ENCODE data around the gene HSD17B14.
"Not testable (repeated sequence)": the region's sequence is repeated elsewhere in the genome, so short reads cannot be mapped to it uniquely, and the experiment has no call there.

Gene HSD17B14

DNA sequence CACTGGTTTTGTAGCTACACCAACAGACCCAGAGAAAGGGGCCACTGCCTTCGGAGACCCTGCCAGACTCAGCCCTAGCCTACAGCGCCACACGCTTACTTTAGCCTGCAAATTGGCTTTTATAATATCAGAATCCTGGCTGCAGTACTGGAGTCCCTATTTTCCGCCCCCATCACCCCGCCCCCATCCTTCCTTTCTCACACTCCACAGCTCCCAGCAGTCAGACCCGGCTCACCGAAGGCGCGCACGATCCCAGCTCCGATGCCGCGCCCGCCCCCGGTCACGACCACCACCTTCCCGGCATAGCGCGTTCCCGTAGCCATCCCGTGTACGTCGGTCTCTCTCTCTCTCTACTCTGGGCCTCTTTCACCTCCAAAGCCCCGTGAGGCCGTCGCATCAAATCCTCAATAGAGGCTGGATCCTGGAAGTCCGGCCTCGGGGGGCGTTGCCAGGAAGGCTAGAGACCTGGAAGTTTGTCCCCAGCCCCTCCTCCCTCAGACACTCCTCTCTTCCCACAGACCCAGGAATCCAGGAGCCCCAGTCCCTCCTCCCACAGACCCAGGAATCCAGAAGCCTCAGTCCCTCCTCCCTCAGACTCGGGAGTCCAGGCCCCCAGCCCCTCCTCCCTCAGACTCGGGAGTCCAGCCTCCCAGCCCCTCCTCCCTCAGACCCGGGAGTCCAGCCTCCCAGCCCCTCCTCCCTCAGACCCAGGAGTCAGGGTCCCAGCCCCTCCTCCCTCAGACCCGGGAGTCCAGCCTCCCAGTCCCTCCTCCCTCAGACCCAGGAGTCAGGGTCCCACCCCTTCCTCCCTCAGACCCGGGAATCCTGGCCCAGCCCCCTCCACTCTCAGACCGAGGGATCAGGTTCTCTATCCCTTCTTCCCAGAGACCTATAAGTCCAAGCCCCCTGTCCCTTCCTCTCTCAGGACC lies at the start of gene HSD17B14:
Gene HSD17B14 (minus strand): TSS at position 403 of the 929 bp plus-strand sequence. CDS start 80 bp downstream, at position 323.
- no peak for DNase-seq

DNA sequence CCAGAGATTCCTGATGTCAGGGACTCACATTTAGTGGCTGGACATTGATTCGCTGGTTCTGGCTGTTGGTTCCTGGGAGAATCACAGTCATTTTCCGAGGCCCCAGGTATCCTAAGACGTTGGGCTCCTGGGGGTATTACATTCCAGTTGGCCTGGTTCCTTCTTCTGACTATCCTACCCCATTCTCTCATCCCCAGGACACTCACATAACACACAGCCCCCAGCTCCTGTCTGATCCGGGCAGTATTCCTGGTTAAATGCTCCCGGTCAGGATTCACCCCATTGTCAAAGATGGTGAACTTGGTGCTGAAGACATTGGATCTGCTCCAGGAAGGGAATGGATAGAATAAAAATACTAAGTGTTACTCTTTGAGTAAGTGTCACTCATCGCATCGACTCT lies 47.4 kb upstream of the HSD17B14 start:
- no peak for DNase-seq

DNA sequence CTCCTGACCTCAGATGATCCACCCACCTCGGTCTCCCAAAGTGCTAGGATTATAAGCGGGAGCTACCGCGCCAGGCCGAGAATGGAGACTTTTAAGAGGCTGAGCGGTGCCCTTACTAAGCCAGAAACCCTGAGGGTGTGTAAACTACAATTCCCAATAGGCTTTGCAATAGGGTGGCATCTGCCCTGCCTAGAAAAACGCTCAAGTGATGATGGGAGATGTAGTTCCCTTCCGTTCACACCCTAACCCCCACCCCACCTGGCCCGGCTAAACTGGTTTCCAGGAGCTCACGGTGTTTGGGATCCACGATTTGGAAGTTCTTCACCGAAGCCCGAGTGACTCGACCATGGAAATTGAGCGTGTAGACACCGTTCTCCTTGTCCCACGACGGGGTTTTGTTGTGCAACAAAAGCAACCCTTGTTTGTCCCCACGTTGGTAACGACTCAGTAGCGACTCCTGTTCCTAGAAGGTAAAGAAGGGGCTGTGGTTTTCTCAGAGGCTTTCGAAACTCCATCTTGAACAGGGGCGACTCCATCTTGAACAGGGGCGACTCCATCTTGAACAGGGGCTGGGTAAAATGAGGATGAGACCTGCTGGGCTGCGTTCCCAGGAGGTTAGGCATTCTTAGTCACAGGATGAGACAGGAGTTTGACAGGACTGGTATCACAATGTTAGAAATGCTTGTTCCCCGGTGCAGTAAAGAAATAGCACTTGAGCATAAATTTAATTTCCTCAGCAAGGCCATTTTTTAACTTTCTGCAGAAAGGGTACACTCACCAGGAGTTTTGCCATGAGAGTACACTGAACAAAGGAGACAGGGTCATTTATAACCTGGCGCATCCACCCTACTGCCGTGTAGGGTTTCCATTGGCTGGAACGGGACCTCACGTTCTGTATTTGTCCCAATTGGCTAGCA lies 45.7 kb upstream of the HSD17B14 start:
- peak; percentile 67 for DNase-seq

DNA sequence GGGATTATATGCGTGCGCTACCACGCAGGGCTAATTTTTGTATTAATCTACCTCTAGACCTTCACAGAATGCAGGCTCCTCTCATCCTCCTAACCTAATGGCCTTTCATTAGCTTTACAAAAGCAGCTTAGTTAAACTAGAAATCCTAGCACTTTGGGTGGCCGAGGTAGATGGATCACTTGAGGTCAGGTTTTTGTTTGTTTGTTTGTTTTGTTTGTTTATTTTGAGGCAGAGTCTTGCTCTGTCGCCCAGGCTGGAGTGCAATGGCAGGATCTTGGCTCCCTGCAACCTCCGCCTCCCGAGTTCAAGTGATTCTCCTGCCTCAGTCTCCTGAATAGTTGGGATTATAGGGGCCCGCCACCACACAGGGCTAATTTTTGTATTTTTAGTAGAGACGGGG lies 43.4 kb upstream of the HSD17B14 start:
- not testable (repeated sequence) for DNase-seq

DNA sequence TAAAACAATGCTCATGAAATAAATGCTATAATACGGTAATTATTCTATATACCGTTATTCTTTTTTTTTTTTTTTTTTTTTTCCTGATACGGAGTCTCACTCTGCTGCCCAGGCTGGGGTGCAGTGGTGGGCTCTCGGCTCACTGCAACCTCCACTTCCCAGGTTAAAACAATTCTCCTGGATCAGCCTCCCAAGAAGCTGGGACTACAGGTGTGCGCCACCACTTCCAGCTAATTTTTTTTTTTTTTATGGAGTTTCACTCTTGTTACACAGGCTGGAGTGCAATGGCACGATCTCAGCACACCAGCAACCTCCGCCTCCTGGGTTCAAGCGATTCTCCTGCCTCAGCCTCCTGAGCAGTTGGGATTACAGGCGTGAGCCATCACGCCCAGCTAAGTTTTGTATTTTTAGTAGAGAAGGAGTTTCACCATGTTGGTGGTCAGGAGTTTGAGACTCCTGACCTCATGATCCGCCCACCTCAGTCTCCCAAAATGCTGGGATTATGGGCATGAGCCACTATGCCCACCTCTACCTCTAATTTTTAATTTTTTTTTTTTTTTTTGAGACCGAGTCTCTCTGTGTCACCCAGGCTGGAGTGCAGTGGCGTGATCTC lies 42.8 kb upstream of the HSD17B14 start:
- no peak for DNase-seq

DNA sequence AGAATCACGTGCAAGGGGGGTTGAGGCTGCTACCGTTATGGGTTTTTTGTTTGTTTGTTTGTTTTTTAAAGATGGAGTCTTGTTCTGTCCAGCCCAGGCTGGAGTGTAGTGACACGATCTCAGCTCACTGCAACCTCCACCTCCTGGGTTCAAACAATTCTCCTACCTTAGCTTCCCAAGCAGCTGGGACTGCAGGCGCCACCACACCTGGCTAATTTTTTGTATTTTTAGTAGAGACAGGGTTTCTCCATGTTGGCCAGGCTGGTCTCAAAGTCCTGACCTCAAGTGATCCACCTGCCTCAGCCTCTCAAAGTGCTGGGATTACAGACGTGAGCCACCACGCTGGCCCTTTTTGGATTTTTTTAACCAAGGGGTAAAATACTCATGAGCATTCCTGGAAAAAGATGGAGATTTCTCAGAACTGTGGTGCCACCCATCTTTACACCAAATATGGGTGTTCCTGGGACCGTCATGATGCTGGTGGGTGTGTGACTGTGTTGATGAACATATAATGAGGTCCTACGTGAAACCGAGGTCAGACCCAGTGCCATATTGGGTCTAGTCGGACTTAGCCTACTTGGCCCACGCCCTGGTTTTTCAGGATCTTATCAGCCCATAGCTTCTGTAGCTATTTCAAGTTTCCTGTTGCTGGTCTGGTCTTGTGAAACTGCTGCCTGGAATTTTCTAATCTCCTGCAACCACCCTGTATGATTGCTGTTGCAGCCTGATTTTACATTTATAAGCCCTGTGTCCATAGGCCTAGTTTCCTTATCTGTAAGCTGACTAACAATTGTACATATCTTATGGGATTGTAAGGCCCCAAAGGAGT lies 42.1 kb upstream of the HSD17B14 start:
- DNase-seq = peak; percentile 99

DNA sequence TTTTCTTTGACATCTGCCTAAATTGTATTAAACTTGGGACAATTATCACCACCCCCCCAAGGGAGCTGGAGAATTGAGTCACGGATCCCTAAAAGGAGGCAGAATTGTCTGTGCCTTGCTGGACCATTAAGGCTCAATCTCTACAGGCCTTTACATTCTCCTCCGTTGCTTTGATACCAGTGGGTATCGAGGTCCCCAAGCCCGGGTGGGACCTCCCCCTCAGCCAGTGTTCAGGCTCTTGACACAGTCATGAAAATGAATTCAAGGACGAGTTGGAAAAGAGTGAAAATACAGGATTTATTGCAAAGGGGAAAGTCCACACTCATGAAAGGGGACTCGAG lies 41.5 kb upstream of the HSD17B14 start:
- DNase-seq = no peak

DNA sequence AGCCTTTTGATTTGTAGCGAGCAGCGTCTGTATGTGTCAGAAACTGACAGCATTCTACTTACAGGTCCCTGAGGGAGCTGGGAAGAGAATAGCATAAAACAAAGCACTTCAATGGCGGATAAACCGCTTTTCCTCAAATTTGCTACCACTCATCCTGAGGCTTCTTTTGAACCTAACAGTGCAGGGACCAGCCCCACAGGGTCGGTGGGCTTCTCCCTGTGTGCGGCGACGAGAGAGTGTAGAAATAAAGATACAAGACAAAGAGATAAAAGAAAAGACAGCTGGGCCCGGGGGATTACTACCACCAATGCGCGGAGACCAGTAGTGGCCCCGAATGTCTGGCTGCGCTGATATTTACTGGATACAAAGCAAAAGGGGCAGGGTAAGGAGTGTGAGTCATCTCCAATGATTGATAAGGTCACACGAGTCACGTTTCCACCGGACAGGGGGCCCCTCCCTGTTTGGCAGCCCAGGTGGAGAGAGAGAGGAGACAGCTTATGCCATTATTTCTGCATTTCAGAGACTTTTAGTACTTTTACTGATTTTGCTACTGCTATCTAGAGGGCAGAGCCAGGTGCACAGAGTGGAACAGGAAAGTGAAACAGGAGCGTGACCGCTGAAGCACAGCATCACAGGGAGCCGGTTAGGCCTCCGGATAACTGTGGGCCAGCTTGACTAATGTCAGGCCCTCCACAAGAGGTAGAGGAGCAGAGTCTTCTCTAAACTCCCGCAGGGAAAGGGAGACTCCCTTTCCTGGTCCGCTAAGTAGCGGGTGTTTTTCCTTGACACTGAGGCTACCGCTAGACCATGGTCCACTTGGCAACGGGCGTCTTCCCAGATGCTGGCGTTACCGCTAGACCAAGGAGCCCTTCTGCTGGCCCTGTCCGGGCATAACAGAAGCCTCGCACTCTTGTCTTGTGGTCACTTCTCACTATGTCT lies 40.0 kb upstream of the HSD17B14 start:
- peak; percentile 90 for DNase-seq

DNA sequence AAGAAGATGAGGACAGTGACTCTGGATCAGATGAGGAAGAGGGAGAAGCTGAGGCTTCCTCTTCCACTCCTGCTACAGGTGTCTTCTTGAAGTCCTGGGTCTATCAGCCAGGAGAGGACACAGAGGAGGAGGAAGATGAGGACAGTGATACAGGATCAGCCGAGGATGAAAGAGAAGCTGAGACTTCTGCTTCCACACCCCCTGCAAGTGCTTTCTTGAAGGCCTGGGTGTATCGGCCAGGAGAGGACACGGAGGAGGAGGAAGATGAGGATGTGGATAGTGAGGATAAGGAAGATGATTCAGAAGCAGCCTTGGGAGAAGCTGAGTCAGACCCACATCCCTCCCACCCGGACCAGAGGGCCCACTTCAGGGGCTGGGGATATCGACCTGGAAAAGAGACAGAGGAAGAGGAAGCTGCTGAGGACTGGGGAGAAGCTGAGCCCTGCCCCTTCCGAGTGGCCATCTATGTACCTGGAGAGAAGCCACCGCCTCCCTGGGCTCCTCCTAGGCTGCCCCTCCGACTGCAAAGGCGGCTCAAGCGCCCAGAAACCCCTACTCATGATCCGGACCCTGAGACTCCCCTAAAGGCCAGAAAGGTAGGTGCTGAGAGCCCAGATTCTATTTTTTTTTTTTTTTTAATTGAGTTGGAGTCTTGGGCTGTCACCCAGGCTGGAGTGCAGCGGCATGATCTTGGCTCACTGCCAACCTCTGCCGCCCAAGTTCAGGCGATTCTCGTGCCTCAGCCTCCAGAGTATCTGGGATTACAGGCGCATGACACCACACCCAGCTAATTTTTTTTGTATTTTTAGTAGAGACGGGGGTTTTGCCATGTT lies 38.2 kb upstream of the HSD17B14 start:
- DNase-seq = peak; percentile 33

DNA sequence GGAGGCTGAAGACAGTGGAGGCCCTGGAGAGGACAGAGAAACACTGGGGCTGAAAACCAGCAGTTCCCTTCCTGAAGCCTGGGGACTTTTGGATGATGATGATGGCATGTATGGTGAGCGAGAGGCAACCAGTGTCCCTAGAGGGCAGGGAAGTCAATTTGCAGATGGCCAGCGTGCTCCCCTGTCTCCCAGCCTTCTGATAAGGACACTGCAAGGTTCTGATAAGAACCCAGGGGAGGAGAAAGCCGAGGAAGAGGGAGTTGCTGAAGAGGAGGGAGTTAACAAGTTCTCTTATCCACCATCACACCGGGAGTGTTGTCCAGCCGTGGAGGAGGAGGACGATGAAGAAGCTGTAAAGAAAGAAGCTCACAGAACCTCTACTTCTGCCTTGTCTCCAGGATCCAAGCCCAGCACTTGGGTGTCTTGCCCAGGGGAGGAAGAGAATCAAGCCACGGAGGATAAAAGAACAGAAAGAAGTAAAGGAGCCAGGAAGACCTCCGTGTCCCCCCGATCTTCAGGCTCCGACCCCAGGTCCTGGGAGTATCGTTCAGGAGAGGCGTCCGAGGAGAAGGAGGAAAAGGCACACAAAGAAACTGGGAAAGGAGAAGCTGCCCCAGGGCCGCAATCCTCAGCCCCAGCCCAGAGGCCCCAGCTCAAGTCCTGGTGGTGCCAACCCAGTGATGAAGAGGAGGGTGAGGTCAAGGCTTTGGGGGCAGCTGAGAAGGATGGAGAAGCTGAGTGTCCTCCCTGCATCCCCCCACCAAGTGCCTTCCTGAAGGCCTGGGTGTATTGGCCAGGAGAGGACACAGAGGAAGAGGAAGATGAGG lies 37.4 kb upstream of the HSD17B14 start:
- peak; percentile 96 for DNase-seq

DNA sequence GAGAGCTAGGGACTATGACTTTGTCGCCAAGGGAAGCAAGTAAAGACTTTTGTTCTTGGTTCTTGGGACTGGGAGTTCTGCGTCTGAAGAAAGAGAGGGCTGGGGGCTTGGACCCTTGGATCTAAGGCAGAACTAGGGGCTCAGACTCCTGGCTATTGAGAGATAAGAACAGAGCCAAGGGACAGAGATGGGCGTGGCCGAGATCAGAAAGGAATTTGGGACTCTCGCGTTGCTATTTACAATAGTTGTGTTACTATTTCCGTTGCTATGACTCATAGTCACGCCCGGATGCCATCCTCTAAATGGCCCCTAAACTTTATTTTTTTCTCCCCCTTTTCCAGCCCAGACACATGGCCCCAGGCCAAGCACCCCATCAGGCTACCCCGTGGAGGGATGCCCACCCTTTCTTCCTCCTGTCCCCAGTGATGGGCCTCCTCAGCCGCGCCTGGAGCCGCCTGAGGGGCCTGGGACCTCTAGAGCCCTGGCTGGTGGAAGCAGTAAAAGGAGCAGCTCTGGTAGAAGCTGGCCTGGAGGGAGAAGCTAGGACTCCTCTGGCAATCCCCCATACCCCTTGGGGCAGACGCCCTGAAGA lies 36.7 kb upstream of the HSD17B14 start:
- DNase-seq = peak; percentile 97

DNA sequence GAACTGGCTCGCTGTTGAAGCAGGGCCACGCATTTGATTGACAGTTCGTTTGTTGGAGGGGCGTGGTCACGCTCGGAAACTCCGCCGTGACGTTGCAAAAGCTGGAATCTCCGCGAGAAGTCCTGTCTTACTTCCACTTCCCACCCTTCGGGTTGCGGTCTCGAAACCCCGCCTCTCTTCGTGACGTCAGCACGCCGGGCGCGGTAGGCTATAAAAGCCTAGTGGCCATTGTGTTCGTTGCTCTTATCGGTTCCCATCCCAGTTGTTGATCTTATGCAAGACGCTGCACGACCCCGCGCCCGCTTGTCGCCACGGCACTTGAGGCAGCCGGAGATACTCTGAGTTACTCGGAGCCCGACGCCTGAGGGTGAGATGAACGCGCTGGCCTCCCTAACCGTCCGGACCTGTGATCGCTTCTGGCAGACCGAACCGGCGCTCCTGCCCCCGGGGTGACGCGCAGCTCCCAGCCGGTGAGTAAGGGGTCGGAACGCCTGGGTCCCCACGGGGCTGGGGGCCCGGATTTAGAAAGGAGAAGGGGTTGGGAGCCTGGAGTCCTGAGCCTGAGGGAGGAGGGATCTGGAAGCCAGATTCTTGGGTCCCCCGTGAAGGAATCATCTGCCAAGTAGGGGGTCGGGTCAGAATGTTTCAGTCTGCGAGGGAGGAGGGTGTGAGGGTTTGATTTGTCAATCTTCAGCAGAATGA lies 36.0 kb upstream of the HSD17B14 start, which contains the start of gene PPP1R15A:
Gene PPP1R15A (plus strand): TSS at position 240 of the 702 bp plus-strand sequence. CDS start 813 bp downstream, outside the sequence.
- peak; percentile 98 for DNase-seq

DNA sequence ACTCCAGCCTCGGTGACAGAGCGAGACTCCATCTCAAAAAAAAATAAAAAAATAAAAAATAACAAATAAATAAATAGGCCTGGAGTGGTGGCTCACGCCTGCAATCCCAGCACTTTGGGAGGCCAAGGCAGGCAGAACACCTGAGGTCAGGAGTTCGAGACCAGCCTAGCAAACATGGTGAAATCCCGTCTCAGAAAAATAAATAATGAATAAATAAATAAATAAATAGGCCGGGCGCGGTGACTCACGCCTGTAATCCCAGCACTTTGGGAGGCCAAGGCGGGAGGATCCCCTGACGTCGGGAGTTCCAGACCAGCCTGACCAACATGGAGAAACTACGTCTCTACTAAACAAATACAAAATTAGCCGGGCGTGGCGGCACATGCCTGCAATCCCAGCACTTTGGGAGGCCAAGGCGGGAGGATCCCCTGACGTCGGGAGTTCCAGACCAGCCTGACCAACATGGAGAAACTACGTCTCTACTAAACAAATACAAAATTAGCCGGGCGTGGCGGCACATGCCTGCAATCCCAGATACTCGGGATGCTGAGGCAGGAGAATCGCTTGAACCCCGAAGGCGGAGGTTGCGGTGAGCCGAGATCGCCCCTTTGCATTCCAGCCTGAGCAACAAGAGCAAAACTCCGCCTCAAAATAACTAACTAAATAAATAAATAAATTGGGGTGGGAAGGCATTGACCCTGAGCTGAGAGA lies 35.3 kb upstream of the HSD17B14 start:
- DNase-seq = not testable (repeated sequence)

DNA sequence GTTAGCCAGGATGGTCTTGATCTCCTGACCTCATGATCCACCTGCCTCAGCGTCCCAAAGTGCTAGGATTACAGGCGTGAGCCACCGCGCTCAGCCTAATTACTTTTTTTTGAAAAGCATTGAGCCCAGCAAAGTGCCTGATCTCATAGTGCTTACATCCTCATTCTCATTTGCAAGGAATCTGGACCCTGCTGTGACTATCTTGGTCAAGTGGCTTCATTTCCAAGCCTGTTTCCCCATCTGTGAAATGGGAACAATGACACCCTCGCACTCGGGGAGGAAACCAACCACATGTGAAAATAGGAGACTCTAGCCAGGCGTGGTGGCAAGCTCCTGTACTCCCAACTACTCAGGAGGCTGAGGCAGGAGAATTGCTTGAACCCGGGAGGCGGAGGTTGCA lies 33.8 kb upstream of the HSD17B14 start:
- DNase-seq = no peak

DNA sequence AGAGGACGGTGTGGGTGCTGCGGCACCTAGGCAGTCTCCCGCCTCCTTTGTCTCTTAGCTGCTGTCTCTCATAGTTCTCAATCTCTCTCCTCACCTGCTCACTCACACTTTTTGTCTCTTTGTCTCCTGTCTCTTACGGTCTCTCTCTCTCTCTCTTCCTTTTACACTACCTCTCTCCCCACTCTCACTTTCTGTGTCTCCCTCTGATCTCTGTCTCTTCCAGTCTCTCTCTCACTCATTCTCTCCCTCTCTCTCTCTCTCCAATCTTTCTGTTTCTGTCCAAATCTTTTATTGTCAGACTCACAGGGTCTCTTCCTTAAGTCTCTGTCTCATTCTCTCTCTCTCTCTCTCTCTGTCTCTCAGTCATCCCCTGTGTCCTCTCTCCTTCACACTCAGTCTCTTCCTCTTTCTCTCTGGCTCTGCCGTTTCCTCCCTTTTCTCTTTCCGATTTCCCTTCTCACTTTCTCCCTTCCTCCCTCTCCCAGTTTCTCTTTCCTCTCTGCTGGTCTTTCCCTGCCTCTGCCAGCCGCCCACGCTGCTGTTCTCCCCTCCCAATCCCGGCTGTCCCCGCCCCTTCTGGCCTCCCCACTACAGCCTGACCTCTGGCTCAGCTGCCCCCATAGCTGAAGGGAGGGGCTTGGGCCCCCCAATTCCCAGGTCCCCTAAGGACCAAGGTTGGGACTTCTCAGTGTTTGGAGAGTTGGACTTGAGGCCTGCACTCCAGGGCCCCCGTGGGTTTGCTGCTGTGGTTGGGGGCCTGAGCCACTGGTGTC lies 32.0 kb upstream of the HSD17B14 start, which contains the start of gene PLEKHA4:
Gene PLEKHA4 (minus strand): TSS at position 504 of the 773 bp plus-strand sequence. CDS start 997 bp downstream, outside the sequence.
- DNase-seq = no peak

DNA sequence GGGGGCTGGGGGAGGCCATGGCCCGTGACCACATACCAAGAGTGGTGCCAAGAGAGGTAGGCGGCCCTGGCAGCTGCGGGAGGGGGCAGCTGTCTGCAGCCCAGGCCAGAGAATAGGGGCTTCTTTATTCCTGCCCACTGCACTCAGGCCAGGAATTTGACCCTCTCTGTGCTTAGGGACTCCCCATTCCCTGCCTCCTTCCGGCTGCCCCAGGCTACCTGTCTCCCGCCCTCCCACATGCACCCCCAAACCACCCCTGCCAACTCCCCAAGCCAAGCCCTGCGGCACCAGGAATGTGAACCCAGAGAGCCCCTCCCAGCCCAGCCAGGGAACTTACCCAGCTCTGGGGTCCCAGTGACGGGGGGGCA lies 31.4 kb upstream of the HSD17B14 start:
- no peak for DNase-seq
